Measurements from ENCODE around the gene UBE2M. TPM values are rescaled to one million over a fixed set of nuclear protein-coding genes. Genes with fewer than 3 reads are reported as not detected.

The UBE2M gene
- polyA plus RNA-seq, 1 of the 3 experiments (the other 2 are of a cell fraction), result 135 TPM

DNA sequence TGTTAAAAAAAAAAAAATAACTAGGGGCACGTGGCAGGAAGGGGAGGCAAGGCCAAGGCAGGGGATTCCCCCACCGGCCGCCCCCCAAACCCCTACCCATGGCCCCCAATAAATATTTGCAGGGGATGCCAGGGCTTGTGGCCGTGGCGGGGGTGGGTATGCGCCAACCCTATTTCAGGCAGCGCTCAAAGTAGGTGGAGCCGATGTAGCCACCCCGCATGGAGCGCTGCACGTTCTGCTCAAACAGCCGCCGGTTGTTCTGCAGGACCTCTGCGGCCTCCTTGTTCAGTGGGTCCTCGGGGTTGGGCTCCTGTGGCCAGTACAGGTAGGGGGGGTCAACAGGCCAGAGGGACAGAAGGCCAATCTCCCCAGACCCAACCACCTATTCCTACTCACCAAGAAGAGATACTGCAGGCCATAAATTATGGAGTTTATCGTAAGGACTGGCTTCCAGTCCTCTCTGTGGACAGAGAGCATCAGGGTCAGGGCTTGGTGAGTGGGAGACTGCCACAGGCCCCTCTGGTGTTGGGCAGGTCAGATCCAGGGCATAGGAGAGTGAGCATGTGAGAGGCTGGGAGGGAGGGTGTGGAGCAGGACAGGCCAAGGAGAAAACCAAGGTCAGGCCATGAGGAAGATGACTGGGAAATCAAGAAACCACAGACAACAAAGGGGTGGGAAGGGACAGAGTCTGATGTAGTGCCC is 2.3 kb downstream of the UBE2M start:
- H3K4me3 ChIP-seq (ENCODE audit: low read depth in 2 of 2, low read length in 1 of 2), result no peak overlapping the region
- H3K27ac ChIP-seq (ENCODE audit: low read depth in 2 of 2, low read length in 1 of 2), result peak overlapping the region; percentile 3 to 90; a peak in 2 of 4 replicates
- ChIA-PET CTCF (interaction anchor here (1.1 to 9.1 kb wide), 4 partner anchors 11 to 42 kb away, joined by 3 to 81 read pairs (median 6); partner anchors contain the start of gene ZBTB45), POLR2A (interaction anchor here (1.5 to 4.3 kb wide), 4 partner anchors 11 to 42 kb away, joined by 9 to 49 read pairs (median 26); partner anchors contain the start of genes TRIM28 and ZBTB45)
- H3F3A ChIP-seq (replicated peaks; ENCODE audit: insufficient read depth), result peaks cover 61% of the 10 kb centered on the region
- peak overlapping the region; percentile 63; the same call in 1 of the 2 replicates for H3K9ac ChIP-seq
- no peak for DNase-seq
- H3K27me3 ChIP-seq (ENCODE audit: insufficient read depth), result no peaks in the 10 kb centered on the region
- peaks cover 29 to 34% of the 10 kb centered on the region in 2 experiments for H3K36me3 ChIP-seq (replicated peaks in 1 of 2; ENCODE audit: control insufficient read depth in 1 of 2, insufficient read depth in 2 of 2, low read length in 1 of 2)
- H4K20me1 ChIP-seq (ENCODE audit: insufficient read depth), result peaks cover 9% of the 10 kb centered on the region; the same call in 1 of the 2 replicates
- H3K9me3 ChIP-seq, result no peaks in the 10 kb centered on the region
- TF ChIP-seq RAD21 (IDR thresholded peaks at IDR 0.05; ENCODE audit: low read length) (no peak), MXI1 (IDR thresholded peaks at IDR 0.05; ENCODE audit: low read depth, low read length) (no peak), GATA2 (CRISPR knock-in tag; IDR thresholded peaks at IDR 0.05) (no peak), POLR2AphosphoS5 (IDR thresholded peaks at IDR 0.05; ENCODE audit: low read depth, low read length) (no peak), RFX5 (IDR thresholded peaks at IDR 0.05; ENCODE audit: low read length) (no peak), NFIC (IDR thresholded peaks at IDR 0.05; ENCODE audit: borderline replicate concordance) (no peak), YY1 (IDR thresholded peaks at IDR 0.05; ENCODE audit: low read depth) (no peak), FOXJ3 (CRISPR knock-in tag; IDR thresholded peaks at IDR 0.05) (no peak), CHD2 (IDR thresholded peaks at IDR 0.05; ENCODE audit: low read length, partially characterized antibody) (no peak)
- TF ChIP-seq, protein P1, sequence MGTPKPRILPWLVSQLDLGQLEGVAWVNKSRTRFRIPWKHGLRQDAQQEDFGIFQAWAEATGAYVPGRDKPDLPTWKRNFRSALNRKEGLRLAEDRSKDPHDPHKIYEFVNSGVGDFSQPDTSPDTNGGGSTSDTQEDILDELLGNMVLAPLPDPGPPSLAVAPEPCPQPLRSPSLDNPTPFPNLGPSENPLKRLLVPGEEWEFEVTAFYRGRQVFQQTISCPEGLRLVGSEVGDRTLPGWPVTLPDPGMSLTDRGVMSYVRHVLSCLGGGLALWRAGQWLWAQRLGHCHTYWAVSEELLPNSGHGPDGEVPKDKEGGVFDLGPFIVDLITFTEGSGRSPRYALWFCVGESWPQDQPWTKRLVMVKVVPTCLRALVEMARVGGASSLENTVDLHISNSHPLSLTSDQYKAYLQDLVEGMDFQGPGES (IDR thresholded peaks at IDR 0.05; ENCODE audit: low read depth, low read length), result no peak
- 92% methylated on average over 16 of the region's 16 CpGs for WGBS (ENCODE audit: low lambda C conversion rate)
- no peaks in the 10 kb centered on the region for H3K9me2 ChIP-seq
- peaks cover 45% of the 10 kb centered on the region for H3K79me2 ChIP-seq (ENCODE audit: insufficient read depth)
- peaks cover 24 to 54% of the 10 kb centered on the region in 2 experiments; a peak in 3 of 4 replicates for H3K4me1 ChIP-seq (ENCODE audit: control insufficient read depth in 1 of 2, insufficient read depth in 2 of 2, low read depth in 1 of 2, low read length in 1 of 2)
- H2AFZ ChIP-seq (ENCODE audit: low read depth), result no peak overlapping the region
- no peak overlapping the region; the same call in 1 of the 2 replicates for H3K4me2 ChIP-seq

DNA sequence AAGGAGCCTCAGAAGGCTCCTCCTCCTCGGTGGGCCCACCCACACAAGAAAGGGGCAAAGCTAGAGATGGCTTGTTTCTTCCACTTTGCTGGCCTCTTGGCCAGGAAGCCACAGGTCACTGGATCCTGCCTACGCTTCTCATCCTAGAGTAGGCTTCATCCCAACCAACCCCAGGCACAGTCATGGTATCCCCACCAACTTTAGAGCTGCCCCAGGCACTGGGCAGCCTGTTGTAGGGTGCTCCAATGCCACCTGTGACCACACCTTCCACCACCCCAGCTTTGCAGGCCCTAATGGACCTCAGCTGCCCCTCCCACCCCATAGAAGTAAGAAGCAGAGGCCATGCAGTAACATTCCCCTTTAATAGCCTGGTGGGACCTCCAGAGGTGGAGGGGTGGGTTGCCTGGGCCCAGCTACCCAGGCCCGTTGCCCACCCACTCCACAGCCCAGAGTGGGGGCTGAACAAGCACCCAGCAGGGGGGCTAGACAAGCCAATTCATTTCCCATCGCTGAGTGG is 3.0 kb downstream of the UBE2M start:
- Histone ChIP-seq H2AFZ (ENCODE audit: low read depth) (no peak overlapping the region), H3K4me3 (ENCODE audit: low read depth in 2 of 2, low read length in 1 of 2) (peak overlapping the region; percentile 49 to 90; a peak in 3 of 4 replicates), H3K9ac (peak overlapping the region; percentile 63), H4K20me1 (ENCODE audit: insufficient read depth) (peaks cover 9% of the 10 kb centered on the region; the same call in 1 of the 2 replicates), H3K9me2 (no peaks in the 10 kb centered on the region), H3K36me3 (replicated peaks in 1 of 2; ENCODE audit: control insufficient read depth in 1 of 2, insufficient read depth in 2 of 2, low read length in 1 of 2) (peaks cover 29 to 41% of the 10 kb centered on the region in 2 experiments), H3K9me3 (no peaks in the 10 kb centered on the region), H3K4me2 (peak overlapping the region; percentile 92), H3K79me2 (ENCODE audit: insufficient read depth) (peaks cover 45% of the 10 kb centered on the region), H3K27me3 (ENCODE audit: insufficient read depth) (no peaks in the 10 kb centered on the region), H3F3A (replicated peaks; ENCODE audit: insufficient read depth) (peaks cover 67% of the 10 kb centered on the region), H3K4me1 (ENCODE audit: control insufficient read depth in 1 of 2, insufficient read depth in 2 of 2, low read depth in 1 of 2, low read length in 1 of 2) (peaks cover 24 to 48% of the 10 kb centered on the region in 2 experiments; a peak in 3 of 4 replicates), H3K27ac (ENCODE audit: low read depth in 2 of 2, low read length in 1 of 2) (peak overlapping the region; percentile 90 to 98)
- 36% methylated on average over 4 of the region's 4 CpGs for WGBS (ENCODE audit: low lambda C conversion rate)
- DNase-seq, result no peak
- ChIA-PET CTCF (interaction anchor here (1.1 to 9.1 kb wide), 5 partner anchors 10 to 41 kb away, joined by 3 to 81 read pairs (median 9); partner anchors contain the start of genes TRIM28 and ZBTB45), POLR2A (interaction anchor here (0.8 to 4.3 kb wide), 7 partner anchors 7 to 147 kb away, joined by 3 to 49 read pairs (median 9); partner anchors contain the start of genes TRIM28, ZBTB45 and ZNF584)
- TF ChIP-seq TEAD4 (IDR thresholded peaks at IDR 0.05; ENCODE audit: borderline replicate concordance, insufficient read depth) (no peak), TAF1 (IDR thresholded peaks at IDR 0.05; ENCODE audit: borderline replicate concordance, low read depth, low read length) (no peak), REST (IDR thresholded peaks at IDR 0.05; ENCODE audit: low read depth, low read length) (no peak), MEF2A (IDR thresholded peaks at IDR 0.05; ENCODE audit: borderline replicate concordance, low read depth) (no peak), USF1 (IDR thresholded peaks at IDR 0.05; ENCODE audit: borderline replicate concordance, low read depth) (no peak)
- TF ChIP-seq, protein P2, sequence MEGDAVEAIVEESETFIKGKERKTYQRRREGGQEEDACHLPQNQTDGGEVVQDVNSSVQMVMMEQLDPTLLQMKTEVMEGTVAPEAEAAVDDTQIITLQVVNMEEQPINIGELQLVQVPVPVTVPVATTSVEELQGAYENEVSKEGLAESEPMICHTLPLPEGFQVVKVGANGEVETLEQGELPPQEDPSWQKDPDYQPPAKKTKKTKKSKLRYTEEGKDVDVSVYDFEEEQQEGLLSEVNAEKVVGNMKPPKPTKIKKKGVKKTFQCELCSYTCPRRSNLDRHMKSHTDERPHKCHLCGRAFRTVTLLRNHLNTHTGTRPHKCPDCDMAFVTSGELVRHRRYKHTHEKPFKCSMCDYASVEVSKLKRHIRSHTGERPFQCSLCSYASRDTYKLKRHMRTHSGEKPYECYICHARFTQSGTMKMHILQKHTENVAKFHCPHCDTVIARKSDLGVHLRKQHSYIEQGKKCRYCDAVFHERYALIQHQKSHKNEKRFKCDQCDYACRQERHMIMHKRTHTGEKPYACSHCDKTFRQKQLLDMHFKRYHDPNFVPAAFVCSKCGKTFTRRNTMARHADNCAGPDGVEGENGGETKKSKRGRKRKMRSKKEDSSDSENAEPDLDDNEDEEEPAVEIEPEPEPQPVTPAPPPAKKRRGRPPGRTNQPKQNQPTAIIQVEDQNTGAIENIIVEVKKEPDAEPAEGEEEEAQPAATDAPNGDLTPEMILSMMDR (IDR thresholded peaks at IDR 0.05), result no peak
- TF ChIP-seq, protein P3, sequence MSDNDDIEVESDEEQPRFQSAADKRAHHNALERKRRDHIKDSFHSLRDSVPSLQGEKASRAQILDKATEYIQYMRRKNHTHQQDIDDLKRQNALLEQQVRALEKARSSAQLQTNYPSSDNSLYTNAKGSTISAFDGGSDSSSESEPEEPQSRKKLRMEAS (IDR thresholded peaks at IDR 0.05; ENCODE audit: low read depth), result no peak
